GM20431 (cell line): Measurements from ENCODE around the gene CPM.

Experiments
- in situ Hi-C: fragments of 300-500 bp; cut with MseI, MboI; formaldehyde crosslinking; loops from one replicate; pipeline ENCODE4 v1.15.0; 2020; ENCODE audit warnings: low sequenced_read_pairs; ENCODE audit not compliant: unreplicated experiment

Gene CPM

GRCh38 chr12:68957273-68957672, 24.3 kb upstream of the CPM start:
- in situ Hi-C loops: no loop called here

GRCh38 chr12:68956466-68956865, 23.5 kb upstream of the CPM start:
- in situ Hi-C loops: no loop called here

DNA sequence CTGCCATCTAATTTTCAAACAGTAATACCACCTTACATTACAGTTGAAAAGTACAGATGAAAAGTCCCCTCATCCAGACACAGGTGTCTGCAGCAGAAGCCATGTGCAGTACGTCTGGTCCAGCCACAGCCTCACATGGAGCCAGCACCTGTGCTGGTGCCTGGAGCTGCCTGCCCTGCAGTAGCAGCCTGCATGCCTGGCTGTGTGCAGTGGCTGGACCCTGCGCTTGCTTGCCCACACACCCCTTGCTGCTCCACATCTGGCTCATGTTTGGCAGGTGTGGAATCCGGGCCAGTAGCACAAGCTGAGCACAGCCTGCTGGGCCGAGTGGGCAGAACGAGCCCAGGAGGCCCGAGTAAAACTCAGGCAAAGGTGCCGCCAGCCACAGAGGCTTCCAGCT, 21.8 kb upstream of the CPM start:
- in situ Hi-C loops: no loop called here

DNA sequence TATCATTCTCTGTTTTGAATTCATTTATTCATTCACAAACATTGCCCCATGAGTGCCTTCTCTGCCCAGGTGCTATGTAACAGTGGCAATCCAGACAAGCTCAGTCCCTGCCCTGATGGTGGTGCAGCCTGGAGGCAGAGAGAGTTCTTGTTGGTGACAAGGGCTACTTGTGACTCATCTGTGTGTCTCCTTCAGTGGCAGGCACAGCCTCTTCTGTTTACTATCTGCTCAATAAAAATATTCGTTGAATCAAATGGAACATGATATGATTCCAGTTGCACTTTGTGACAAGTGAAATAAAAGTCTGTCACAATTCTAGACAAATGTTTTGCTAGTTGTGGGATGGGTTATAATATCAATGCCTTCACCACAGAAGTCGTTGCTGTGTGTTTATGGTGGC, 20.6 kb upstream of the CPM start:
- in situ Hi-C loops: no loop called here

- in situ Hi-C loops: no loop called here
These were observed 18.7 kb upstream of the CPM start for GRCh38 chr12:68951652-68952051.

DNA sequence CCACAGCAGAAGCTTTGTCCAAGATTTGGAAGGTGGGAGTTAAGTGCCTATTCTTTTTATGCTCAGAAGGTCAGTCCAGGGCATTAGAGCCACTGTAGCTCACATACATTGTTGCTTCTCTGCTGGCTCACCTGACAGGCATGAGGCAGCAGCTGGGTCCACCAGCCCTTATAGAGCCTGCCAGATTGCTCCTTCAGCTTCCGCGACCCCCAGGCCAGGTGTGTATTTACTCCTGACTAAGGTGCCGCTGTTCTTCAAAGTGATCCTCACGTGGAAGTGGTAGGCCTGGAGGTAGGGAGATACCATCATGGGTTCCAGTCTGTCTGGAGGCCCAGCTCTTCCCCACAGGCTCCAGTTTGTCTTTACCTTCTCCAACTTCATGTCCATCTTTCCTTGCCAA, 17.5 kb upstream of the CPM start:
- in situ Hi-C loops: no loop called here

GRCh38 chr12:68945255-68945654, 12.3 kb upstream of the CPM start:
- in situ Hi-C loops: no loop called here

GRCh38 chr12:68944296-68945076, 11.5 kb upstream of the CPM start:
- in situ Hi-C loops: no loop called here

GRCh38 chr12:68943848-68944247, 10.9 kb upstream of the CPM start:
- in situ Hi-C loops: no loop called here

- in situ Hi-C loops: no loop called here
These were observed 7.8 kb upstream of the CPM start for GRCh38 chr12:68940731-68941130.

- in situ Hi-C loops: no loop called here
These were observed 6.5 kb upstream of the CPM start for GRCh38 chr12:68939505-68939904.

GRCh38 chr12:68934392-68934791, 1.4 kb upstream of the CPM start:
- in situ Hi-C loops: no loop called here

DNA sequence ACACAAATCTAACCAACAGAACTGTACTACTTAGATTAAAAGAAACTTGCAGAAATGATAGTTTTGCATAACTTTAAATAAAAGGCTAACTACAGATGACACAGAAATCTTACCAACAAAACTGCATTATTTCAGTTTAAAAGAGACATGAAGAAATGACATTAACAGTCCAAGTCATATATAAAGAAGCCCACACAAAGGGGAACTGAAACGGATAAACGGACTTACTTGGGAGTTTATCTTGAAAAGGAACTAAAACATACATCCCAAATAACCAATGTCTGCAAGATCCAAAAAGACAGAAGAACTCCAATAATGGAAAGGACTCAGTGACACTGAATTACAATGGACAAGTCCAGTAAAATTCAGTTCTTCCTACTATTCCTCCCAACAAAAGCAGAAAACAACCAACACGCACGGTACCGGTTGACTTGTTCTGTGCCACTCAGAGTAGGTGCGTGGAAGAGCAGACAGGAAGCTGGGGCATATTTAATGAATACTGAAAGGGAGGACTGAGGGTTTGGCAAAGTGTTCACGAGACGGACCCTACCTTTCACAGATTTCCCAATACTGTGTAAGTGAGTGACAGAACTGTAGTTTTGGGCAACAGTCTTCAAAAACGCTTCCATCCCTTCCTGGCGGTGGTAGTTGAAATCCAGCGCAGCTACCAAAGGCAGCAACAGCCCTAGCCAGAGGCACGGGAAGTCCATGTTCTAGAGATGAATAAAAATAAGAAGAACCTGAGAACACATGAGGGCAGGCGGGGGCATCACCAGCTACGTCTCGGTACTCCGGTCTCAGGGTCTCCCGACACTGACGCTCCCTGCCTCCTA, 627 bp downstream of the CPM start:
- in situ Hi-C loops: no loop called here

DNA sequence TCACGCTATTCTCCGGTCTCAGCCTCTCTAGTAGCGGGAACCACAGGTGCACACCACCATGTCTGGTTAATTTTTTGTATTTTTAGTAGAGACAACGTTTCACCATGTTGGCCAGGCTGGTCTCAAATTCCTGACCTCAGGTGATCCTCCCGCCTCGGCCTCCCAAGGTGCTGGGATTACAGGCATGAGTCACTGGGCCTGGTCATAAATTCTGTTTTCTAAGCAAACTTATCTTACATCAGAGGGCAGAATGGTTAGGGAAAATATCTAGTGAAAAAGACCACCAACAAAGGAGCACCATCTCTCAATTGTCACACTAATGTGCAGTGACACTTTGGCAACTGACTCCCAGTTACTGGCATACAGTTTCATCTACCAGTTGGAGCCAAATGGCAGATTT, 2.8 kb downstream of the CPM start:
- in situ Hi-C loops: no loop called here

DNA sequence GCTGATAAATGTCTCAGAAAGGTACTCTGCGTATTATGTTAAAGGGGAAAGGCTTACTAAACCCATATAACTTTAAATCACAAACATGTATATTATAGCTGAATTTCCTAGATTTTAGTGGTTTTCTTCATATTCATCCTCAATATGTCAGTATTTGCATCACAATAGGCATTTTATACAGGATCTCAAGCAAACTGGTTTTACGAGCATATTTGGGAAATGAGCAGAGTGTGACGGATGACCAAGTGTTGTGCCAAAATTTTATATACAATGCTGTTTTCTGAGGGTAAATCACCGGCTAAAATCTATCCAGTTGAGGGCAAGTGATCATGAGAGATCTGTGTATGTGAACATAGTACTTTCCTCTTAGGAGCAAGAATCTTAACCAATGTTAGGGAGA, 8.4 kb downstream of the CPM start:
- in situ Hi-C loops: no loop called here

DNA sequence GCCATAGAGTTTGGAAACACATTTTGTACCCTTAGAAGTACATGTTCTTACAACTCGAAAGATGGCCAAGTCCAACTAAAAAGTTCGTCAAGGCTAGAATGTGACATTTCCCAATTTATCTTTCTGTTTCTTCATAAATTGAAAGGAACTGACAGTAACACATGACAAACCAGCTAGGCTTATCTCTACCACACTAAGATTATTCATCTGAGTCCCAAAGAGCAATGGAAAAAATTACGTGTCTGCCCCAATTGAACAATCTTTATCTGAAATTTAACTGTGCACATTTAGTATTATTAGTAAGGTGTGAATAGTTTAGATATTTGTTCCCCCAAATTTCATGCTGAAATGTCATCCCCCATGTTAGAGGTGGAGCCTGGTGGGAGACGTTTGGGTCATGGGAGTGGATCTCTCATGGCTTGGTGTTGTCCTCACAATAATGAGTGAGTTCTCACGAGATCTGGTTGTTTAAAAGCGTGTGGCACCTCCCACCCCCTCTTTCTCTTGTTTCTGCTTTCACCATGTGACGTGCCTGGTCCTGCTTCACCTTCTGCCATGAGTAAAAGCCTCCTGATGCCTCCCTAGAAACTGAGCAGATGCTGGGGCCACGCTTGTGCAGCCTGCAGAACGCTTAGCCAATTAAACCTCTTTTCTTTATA, 13.3 kb downstream of the CPM start:
- in situ Hi-C loops: no loop called here

GRCh38 chr12:68918960-68919359, 14.0 kb downstream of the CPM start:
- in situ Hi-C loops: no loop called here

GRCh38 chr12:68915055-68915454, 17.9 kb downstream of the CPM start:
- in situ Hi-C loops: no loop called here

GRCh38 chr12:68913682-68914081, 19.3 kb downstream of the CPM start:
- in situ Hi-C loops: no loop called here

DNA sequence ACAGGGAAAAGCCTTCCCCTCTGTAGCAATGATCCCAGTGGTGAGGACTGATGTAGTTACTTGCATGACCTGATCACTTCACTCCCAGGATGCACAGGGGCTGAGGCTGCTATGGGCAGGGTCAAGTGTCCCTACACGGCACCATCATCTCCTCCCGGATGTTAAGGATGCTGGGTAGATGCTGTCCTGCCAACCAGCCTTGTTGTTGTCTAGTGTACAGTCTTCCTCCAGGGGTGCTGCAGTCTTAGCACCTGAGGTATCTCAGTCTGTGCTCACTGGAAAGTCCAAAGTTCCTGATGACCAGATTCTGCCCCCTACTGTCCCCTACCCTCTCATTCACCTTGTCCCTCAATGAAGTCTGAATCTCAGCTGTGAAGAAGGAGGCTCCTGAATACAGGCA, 20.1 kb downstream of the CPM start:
- in situ Hi-C loops: no loop called here

GRCh38 chr12:68911197-68911718, 21.7 kb downstream of the CPM start:
- in situ Hi-C loops: no loop called here
